Right renal cortex interstitium (tissue), 3 donors: Measurements from ENCODE around the gene TBP. TPM values are rescaled to one million over a fixed set of nuclear protein-coding genes. Genes with fewer than 3 reads are reported as not detected.
A peak's percentile ranks its signal among the peaks of the same experiment; 100 is the strongest.
"Not testable (repeated sequence)": the region's sequence is repeated elsewhere in the genome, so short reads cannot be mapped to it uniquely, and the experiment has no call there.

ENCODE experiments used
- DNase-seq, 3 donors: peaks; one replicate each; pipeline ENCODE4 v3.0.0-alpha.2; 2013; ENCODE audit warnings: low read depth in 3 of 3, low spot score in 2 of 3
- polyA plus RNA-seq, 3 donors: library from polyadenylated mRNA; unstranded; fragments of 120-200 nt; gene quantifications; one replicate each; pipeline ENCODE4 v1.2.1, GENCODE V29; 2013; ENCODE audit not compliant: insufficient read length in 3 of 3

TBP gene
- 10 to 100 TPM; 19.2 to 20.0 (median 19.8) TPM for polyA plus RNA-seq

GRCh38 chr6:170554013-170554795 is at the start of gene TBP:
Gene TBP, plus strand, starts transcription at chr6:170554369. Its CDS starts 2,661 bp downstream, at chr6:170557030.
- peak; percentile 91 to 97 (median 94) for DNase-seq

- no peak for DNase-seq
Observed at GRCh38 chr6:170504479-170504878, 49.7 kb upstream of the TBP start.

GRCh38 chr6:170505306-170505705 is 48.9 kb upstream of the TBP start:
- no peak for DNase-seq

- no peak for DNase-seq
Observed at GRCh38 chr6:170506446-170506845, 47.7 kb upstream of the TBP start.

GRCh38 chr6:170507728-170508127 is 46.4 kb upstream of the TBP start:
- DNase-seq: not testable (repeated sequence)

- DNase-seq: not testable (repeated sequence)
Observed at GRCh38 chr6:170508275-170508674, 45.9 kb upstream of the TBP start.

GRCh38 chr6:170508892-170509722 is 45.1 kb upstream of the TBP start:
- DNase-seq: not testable (repeated sequence)

- no peak for DNase-seq
Observed at GRCh38 chr6:170509723-170510018, 44.5 kb upstream of the TBP start.

- no peak for DNase-seq
Observed at GRCh38 chr6:170510631-170511030, 43.5 kb upstream of the TBP start.

GRCh38 chr6:170512249-170512648 is 41.9 kb upstream of the TBP start:
- DNase-seq: no peak

GRCh38 chr6:170514908-170515307 is 39.3 kb upstream of the TBP start:
- DNase-seq: no peak

GRCh38 chr6:170516783-170517616 is 37.2 kb upstream of the TBP start:
- no peak for DNase-seq

- DNase-seq: no peak
Observed at GRCh38 chr6:170522565-170523183, 31.5 kb upstream of the TBP start.

GRCh38 chr6:170523256-170524171 is 30.7 kb upstream of the TBP start:
- DNase-seq: no peak

- DNase-seq: no peak
Observed at GRCh38 chr6:170524172-170524502, 30.0 kb upstream of the TBP start.

GRCh38 chr6:170525795-170526194 is 28.4 kb upstream of the TBP start:
- DNase-seq: no peak

GRCh38 chr6:170527995-170528394 is 26.2 kb upstream of the TBP start:
- not testable (repeated sequence) for DNase-seq

GRCh38 chr6:170529839-170530469 is 24.2 kb upstream of the TBP start:
- peak; percentile 41 to 67 (median 58) for DNase-seq

GRCh38 chr6:170532867-170533488 is 21.2 kb upstream of the TBP start:
- DNase-seq: no peak
